ENCODE results near the gene ZPBP. TPM values are rescaled to one million over a fixed set of nuclear protein-coding genes. Genes with fewer than 3 reads are reported as not detected.
A peak's percentile ranks its signal among the peaks of the same experiment; 100 is the strongest.
"Not testable (repeated sequence)": the region's sequence is repeated elsewhere in the genome, so short reads cannot be mapped to it uniquely, and the experiment has no call there.

Gene ZPBP
- total and polyA plus RNA-seq, 3 experiments from 2014 or later, result 0.22 TPM; not detected in 2

DNA sequence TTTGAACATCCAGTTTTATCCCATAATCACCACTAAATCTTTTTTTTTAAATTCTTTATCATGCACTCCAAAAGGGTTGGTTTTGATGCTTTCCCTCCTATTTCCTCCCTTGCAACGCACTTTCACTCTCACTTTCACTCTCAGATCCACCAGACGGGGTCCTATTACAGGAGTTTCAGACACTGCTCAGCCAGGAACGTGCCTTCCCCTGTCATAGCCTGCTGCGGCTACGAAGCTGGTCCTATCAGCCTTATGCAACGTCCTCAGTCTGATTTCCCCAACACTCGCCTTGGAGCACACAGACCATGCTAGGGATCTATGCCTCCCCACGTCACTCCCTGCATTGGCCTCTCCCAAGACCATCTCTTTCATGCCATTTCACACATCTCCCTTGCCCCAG is 23.4 kb downstream of the ZPBP start:
- Histone ChIP-seq H3K9me3 (ENCODE audit: low read length) (no peaks in the 10 kb centered on the region), H3K27ac (ENCODE audit: low read depth, low read length) (no peak overlapping the region), H3K4me3 (ENCODE audit: low read length) (peak overlapping the region; percentile 47), H3K4me1 (ENCODE audit: insufficient read depth, low read length) (peaks cover 22% of the 10 kb centered on the region), H3K36me3 (ENCODE audit: insufficient read depth, low read length) (no peaks in the 10 kb centered on the region), H3K27me3 (ENCODE audit: insufficient read depth, low read length, poor library complexity, severe bottlenecking) (no peaks in the 10 kb centered on the region)
- H3K27me3 Mint-ChIP-seq, result peaks cover 5 to 17% of the 10 kb centered on the region in 2 donors
- ChIA-PET POLR2A (interaction anchor here (1.8 kb wide), 1 partner anchor 23 kb away, joined by 6 read pairs; no protein-coding TSS in a partner anchor), CTCF (no interaction called here)
- H3K27ac Mint-ChIP-seq, result peak overlapping the region; percentile 33 to 97 (median 89)
- DNase-seq, result peak in 2 of 5 donors; percentile 21 to 38
- peaks cover 16 to 33% (median 29%) of the 10 kb centered on the region in 5 donors for H3K9me3 Mint-ChIP-seq
- peaks cover 16 to 25% (median 22%) of the 10 kb centered on the region in 3 donors for H3K4me1 Mint-ChIP-seq
- H3K36me3 Mint-ChIP-seq, result peaks cover 0 to 15% (median 12%) of the 10 kb centered on the region in 3 donors
- peak overlapping the region; percentile 87 to 98 (median 90) for H3K4me3 Mint-ChIP-seq

DNA sequence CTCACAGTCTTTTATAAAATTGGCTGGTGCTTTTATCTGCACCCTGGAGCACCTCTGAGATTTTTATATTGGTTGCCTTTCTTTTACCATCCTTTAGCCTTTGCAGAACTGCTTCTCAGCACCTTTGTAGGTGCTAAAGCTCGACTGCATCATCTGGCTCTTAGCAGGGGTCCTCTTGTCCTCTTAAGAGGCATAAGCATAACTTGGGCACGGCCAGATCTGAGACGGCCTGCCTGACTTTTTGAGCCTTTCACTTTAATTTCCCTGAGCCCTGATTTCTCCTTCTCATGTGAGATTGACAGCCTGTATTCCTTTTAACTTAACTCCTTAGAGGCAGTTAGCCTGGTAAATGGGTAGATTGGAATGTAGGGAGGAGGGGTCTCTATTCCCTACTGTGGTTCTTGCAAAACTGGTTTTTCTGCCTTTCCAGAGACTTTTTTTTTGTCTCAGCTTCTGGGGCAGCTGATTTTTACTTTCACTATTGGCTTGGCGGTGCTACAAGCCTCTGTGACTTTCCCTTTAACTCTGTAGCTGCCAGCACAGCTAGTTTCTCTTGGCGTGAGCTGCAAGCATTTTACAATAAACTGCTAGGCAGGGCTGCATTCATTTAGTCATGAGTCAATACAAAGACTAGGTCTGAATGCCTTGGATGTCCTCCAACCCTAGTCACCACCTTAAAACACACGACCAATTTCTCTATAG is 24.0 kb downstream of the ZPBP start:
- Mint-ChIP-seq H3K4me3 (peak overlapping the region; percentile 87 to 98 (median 90)), H3K9me3 (peaks cover 17 to 33% (median 27%) of the 10 kb centered on the region in 5 donors), H3K27me3 (peaks cover 5 to 11% of the 10 kb centered on the region in 2 donors), H3K4me1 (peaks cover 16 to 25% (median 22%) of the 10 kb centered on the region in 3 donors), H3K36me3 (peaks cover 0 to 15% (median 12%) of the 10 kb centered on the region in 3 donors), H3K27ac (peak overlapping the region; percentile 1 to 97 (median 89))
- Histone ChIP-seq H3K27ac (ENCODE audit: low read depth, low read length) (no peak overlapping the region), H3K9me3 (ENCODE audit: low read length) (peaks cover 3% of the 10 kb centered on the region), H3K27me3 (ENCODE audit: insufficient read depth, low read length, poor library complexity, severe bottlenecking) (no peaks in the 10 kb centered on the region), H3K4me3 (ENCODE audit: low read length) (peak overlapping the region; percentile 47), H3K4me1 (ENCODE audit: insufficient read depth, low read length) (peaks cover 22% of the 10 kb centered on the region), H3K36me3 (ENCODE audit: insufficient read depth, low read length) (no peaks in the 10 kb centered on the region)
- ChIA-PET CTCF (interaction anchor here (0.9 to 1.2 kb wide), 3 partner anchors 10 to 348 kb away, joined by 3 read pairs; partner anchors contain the start of gene ZPBP), POLR2A (interaction anchor here (1.8 kb wide), 1 partner anchor 23 kb away, joined by 6 read pairs; no protein-coding TSS in a partner anchor)
- DNase-seq, result peak in 2 of 5 donors; percentile 30 to 54

DNA sequence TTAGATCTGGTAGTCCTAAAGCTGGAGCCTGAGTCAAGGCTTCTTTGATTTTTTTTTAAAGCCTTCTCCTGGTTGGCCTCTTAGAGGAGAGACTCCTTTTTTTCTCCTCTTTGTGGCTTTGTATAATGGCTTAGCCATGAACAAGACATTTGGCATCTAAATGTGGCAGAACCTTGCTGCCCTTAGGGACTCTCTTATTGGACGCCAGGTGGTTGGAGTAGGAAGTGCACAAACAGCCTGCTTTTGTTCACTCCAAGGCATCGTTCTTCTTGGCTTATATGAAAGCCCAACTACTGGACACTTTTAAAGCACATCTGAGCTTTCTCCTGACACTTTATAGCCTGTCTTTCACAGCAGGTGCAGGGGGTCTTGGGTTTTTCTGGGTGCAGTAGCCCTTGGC is 25.0 kb downstream of the ZPBP start:
- peak overlapping the region in 7 of 8 donors; percentile 26 to 97 (median 88) for H3K27ac Mint-ChIP-seq
- DNase-seq, result peak in 1 of 5 donors; percentile 28
- H3K4me3 Mint-ChIP-seq, result peak overlapping the region; percentile 52 to 98 (median 88)
- peaks cover 0 to 10% (median 9%) of the 10 kb centered on the region in 3 donors for H3K36me3 Mint-ChIP-seq
- ChIA-PET CTCF (interaction anchor here (0.9 to 1.5 kb wide), 4 partner anchors 9 to 349 kb away, joined by 3 to 4 read pairs (median 3); partner anchors contain the start of gene ZPBP), POLR2A (interaction anchor here (0.7 kb wide), 1 partner anchor 71 kb away, joined by 4 read pairs; no protein-coding TSS in a partner anchor)
- H3K36me3 ChIP-seq (ENCODE audit: insufficient read depth, low read length), result no peaks in the 10 kb centered on the region
- H3K4me3 ChIP-seq (ENCODE audit: low read length), result peak overlapping the region; percentile 47
- peaks cover 6% of the 10 kb centered on the region for H3K9me3 ChIP-seq (ENCODE audit: low read length)
- peaks cover 22% of the 10 kb centered on the region for H3K4me1 ChIP-seq (ENCODE audit: insufficient read depth, low read length)
- H3K27me3 ChIP-seq (ENCODE audit: insufficient read depth, low read length, poor library complexity, severe bottlenecking), result no peaks in the 10 kb centered on the region
- peaks cover 1 to 3% of the 10 kb centered on the region in 2 donors for H3K27me3 Mint-ChIP-seq
- H3K27ac ChIP-seq (ENCODE audit: low read depth, low read length), result no peak overlapping the region
- peaks cover 15 to 31% (median 27%) of the 10 kb centered on the region in 5 donors for H3K9me3 Mint-ChIP-seq
- peaks cover 16 to 25% (median 22%) of the 10 kb centered on the region in 3 donors for H3K4me1 Mint-ChIP-seq

DNA sequence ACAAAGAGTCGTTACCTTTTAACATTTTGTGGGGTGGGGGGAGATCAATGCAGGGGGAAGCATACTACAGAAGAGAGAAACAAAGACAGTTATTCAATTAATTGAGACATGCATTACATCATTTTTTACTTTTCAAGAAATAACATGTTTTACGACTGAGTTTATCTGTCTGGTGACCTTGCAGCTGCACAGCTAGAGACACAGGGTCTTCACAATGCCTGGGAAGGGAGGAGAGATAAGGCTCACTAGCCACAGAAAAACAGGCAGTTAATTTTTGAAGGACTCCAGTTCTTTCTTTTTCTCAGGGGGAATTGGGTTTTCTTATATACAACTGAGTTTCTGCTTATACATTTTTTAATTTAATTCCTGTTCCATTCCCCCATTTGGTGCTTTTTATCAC is 30.1 kb downstream of the ZPBP start:
- POLR2A ChIA-PET, result no interaction called here
- CTCF ChIA-PET, result no interaction called here
- H3K4me1 ChIP-seq (ENCODE audit: insufficient read depth, low read length), result peaks cover 7% of the 10 kb centered on the region

GRCh38 chr7:50056131-50056530 is 36.9 kb downstream of the ZPBP start:
- Histone ChIP-seq H3K9me3 (ENCODE audit: low read length) (no peaks in the 10 kb centered on the region), H3K36me3 (ENCODE audit: insufficient read depth, low read length) (no peaks in the 10 kb centered on the region), H3K27ac (ENCODE audit: low read depth, low read length) (no peak overlapping the region), H3K4me3 (ENCODE audit: low read length) (no peak overlapping the region), H3K4me1 (ENCODE audit: insufficient read depth, low read length) (no peaks in the 10 kb centered on the region), H3K27me3 (ENCODE audit: insufficient read depth, low read length, poor library complexity, severe bottlenecking) (no peaks in the 10 kb centered on the region)
- ChIA-PET POLR2A (no interaction called here), CTCF (no interaction called here)
- Mint-ChIP-seq H3K27me3 (peaks cover 13 to 68% of the 10 kb centered on the region in 2 donors), H3K4me3 (no peak overlapping the region), H3K9me3 (peaks cover 0 to 3% (median 0%) of the 10 kb centered on the region in 5 donors), H3K4me1 (no peaks in the 10 kb centered on the region), H3K27ac (peak overlapping the region in 1 of 8 donors; percentile 35), H3K36me3 (no peaks in the 10 kb centered on the region)
- no peak for DNase-seq

More for the DNA sequence above, 30.1 kb downstream of the ZPBP start:
- no peak for DNase-seq
- Histone ChIP-seq H3K36me3 (ENCODE audit: insufficient read depth, low read length) (no peaks in the 10 kb centered on the region), H3K27me3 (ENCODE audit: insufficient read depth, low read length, poor library complexity, severe bottlenecking) (no peaks in the 10 kb centered on the region), H3K9me3 (ENCODE audit: low read length) (peaks cover 6% of the 10 kb centered on the region), H3K27ac (ENCODE audit: low read depth, low read length) (no peak overlapping the region), H3K4me3 (ENCODE audit: low read length) (no peak overlapping the region)
- Mint-ChIP-seq H3K27ac (no peak overlapping the region), H3K9me3 (peaks cover 23 to 26% (median 24%) of the 10 kb centered on the region in 5 donors), H3K4me3 (no peak overlapping the region), H3K4me1 (peaks cover 0 to 4% (median 1%) of the 10 kb centered on the region in 3 donors), H3K36me3 (peaks cover 0 to 4% (median 0%) of the 10 kb centered on the region in 3 donors), H3K27me3 (peaks cover 6 to 23% of the 10 kb centered on the region in 2 donors)

DNA sequence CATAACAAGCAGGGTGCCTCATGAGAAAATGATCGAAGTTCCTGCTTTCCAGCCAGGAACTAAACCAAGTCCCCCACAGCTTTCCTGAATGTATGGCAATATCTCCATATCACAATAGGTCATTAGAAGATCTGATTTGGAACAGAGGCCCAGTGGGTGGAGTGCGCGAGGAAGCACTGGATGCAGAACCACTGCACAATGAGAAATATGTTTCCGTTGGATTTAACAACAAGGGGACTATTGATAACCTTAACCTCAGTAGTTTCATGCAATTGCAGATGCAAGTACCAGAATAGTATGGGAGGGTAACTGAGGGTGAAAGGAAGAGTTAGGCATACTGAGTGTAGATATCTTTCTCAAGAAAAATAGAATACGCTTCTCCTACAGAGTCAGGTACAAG is 45.3 kb downstream of the ZPBP start:
- Histone ChIP-seq H3K27me3 (ENCODE audit: insufficient read depth, low read length, poor library complexity, severe bottlenecking) (no peaks in the 10 kb centered on the region), H3K9me3 (ENCODE audit: low read length) (no peaks in the 10 kb centered on the region), H3K4me3 (ENCODE audit: low read length) (no peak overlapping the region), H3K36me3 (ENCODE audit: insufficient read depth, low read length) (no peaks in the 10 kb centered on the region), H3K27ac (ENCODE audit: low read depth, low read length) (no peak overlapping the region), H3K4me1 (ENCODE audit: insufficient read depth, low read length) (no peaks in the 10 kb centered on the region)
- DNase-seq, result no peak
- peaks cover 0 to 25% (median 3%) of the 10 kb centered on the region in 3 donors for H3K36me3 Mint-ChIP-seq
- ChIA-PET POLR2A (no interaction called here), CTCF (no interaction called here)
- no peaks in the 10 kb centered on the region for H3K4me1 Mint-ChIP-seq
- peaks cover 26 to 76% of the 10 kb centered on the region in 2 donors for H3K27me3 Mint-ChIP-seq
- no peak overlapping the region for H3K4me3 Mint-ChIP-seq
- H3K27ac Mint-ChIP-seq, result no peak overlapping the region
- H3K9me3 Mint-ChIP-seq, result peaks cover 5 to 33% (median 22%) of the 10 kb centered on the region in 5 donors

- peaks cover 0 to 22% (median 3%) of the 10 kb centered on the region in 3 donors for H3K36me3 Mint-ChIP-seq
- H3K27me3 ChIP-seq (ENCODE audit: insufficient read depth, low read length, poor library complexity, severe bottlenecking); H3K4me1 Mint-ChIP-seq; H3K4me3 ChIP-seq (ENCODE audit: low read length); H3K27ac ChIP-seq (ENCODE audit: low read depth, low read length); POLR2A ChIA-PET; H3K4me3 Mint-ChIP-seq; H3K36me3 ChIP-seq (ENCODE audit: insufficient read depth, low read length); H3K4me1 ChIP-seq (ENCODE audit: insufficient read depth, low read length); DNase-seq; H3K27ac Mint-ChIP-seq; H3K9me3 ChIP-seq (ENCODE audit: low read length); CTCF ChIA-PET: not testable (repeated sequence)
- H3K27me3 Mint-ChIP-seq, result peaks cover 20 to 53% of the 10 kb centered on the region in 2 donors
- H3K9me3 Mint-ChIP-seq, result peaks cover 5 to 24% (median 22%) of the 10 kb centered on the region in 5 donors
Observed at GRCh38 chr7:50041165-50041564, 51.9 kb downstream of the ZPBP start.

DNA sequence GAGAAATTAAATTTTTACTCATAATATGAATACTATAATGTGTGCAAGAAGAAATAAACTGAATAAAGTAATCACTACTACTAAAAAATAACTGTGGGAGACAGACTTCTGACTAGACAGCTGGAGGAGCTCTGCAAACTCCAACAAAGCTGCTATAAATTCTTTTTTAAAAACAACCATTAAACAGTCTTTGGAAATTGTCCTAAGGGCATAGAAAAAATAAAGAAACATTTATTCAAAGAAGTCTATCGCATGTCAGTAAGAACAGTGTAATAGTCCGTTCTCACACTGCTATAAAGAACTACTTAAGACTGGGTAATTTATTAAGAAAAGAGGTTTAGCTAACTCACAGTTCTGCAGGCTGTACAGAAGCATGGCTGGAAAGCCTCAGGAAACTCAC is 56.0 kb downstream of the ZPBP start:
- no peak for DNase-seq
- Mint-ChIP-seq H3K27ac (no peak overlapping the region), H3K4me3 (no peak overlapping the region), H3K9me3 (no peaks in the 10 kb centered on the region), H3K4me1 (no peaks in the 10 kb centered on the region), H3K27me3 (peaks cover 14 to 41% of the 10 kb centered on the region in 2 donors), H3K36me3 (no peaks in the 10 kb centered on the region)
- H3K36me3 ChIP-seq (ENCODE audit: insufficient read depth, low read length), result no peaks in the 10 kb centered on the region
- no peaks in the 10 kb centered on the region for H3K9me3 ChIP-seq (ENCODE audit: low read length)
- no peaks in the 10 kb centered on the region for H3K27me3 ChIP-seq (ENCODE audit: insufficient read depth, low read length, poor library complexity, severe bottlenecking)
- no peaks in the 10 kb centered on the region for H3K4me1 ChIP-seq (ENCODE audit: insufficient read depth, low read length)
- H3K27ac ChIP-seq (ENCODE audit: low read depth, low read length), result no peak overlapping the region
- ChIA-PET POLR2A (no interaction called here), CTCF (no interaction called here)
- no peak overlapping the region for H3K4me3 ChIP-seq (ENCODE audit: low read length)
